Right atrium auricular region (tissue), 2 donors: ENCODE measurements around the gene TENT4A. TPM values are rescaled to one million over a fixed set of nuclear protein-coding genes. Genes with fewer than 3 reads are reported as not detected.

Source experiments
- DNase-seq: peaks from one replicate; pipeline ENCODE4 v3.0.0-alpha.2; 2019; ENCODE audit warnings: low spot score
- H3K27ac ChIP-seq, 2 donors: fragments of 200-600 bp; sonication (generic); 1 replicate in 1 of 2; 2 replicates in 1 of 2; pipeline ENCODE4 v1.5.1; 2016 to 2019
- H3K27me3 ChIP-seq, 2 donors: fragments of 200-600 bp; sonication (generic); one replicate each; pipeline versions ENCODE4 v1.5.1 to v1.6.0; 2017 to 2019
- H3K36me3 ChIP-seq: fragments of 200-600 bp; sonication (generic); one replicate; pipeline ENCODE4 v1.5.1; 2016
- H3K4me1 ChIP-seq, 2 donors: fragments of 200-600 bp; sonication (generic); one replicate each; pipeline versions ENCODE4 v1.5.1 to v1.6.0; 2017 to 2019
- H3K4me3 ChIP-seq, 2 donors: fragments of 200-600 bp; sonication (generic); 1 replicate in 1 of 2; 2 replicates in 1 of 2; pipeline ENCODE4 v1.5.1; 2017 to 2019; ENCODE audit warnings: mild to moderate bottlenecking in 1 of 2, moderate library complexity in 1 of 2
- H3K9me3 ChIP-seq, 2 donors: fragments of 200-600 bp; sonication (generic); one replicate each; pipeline ENCODE4 v1.5.1; 2019
- CTCF ChIP-seq, 2 donors: fragments of 200-600 bp; sonication (generic); IDR thresholded peaks; one replicate each; pipeline ENCODE4 v1.5.1; 2019; ENCODE audit warnings: antibody characterized with exemption in 2 of 2
- total RNA-seq, 2 donors: library from RNA; depleted of rRNA; stranded (reverse); fragments of >200 nt; gene quantifications; one replicate each; pipeline ENCODE4 v1.1.0, GENCODE V29; 2016

TENT4A gene
- total RNA-seq, 2 donors from 2014 or later: 7.3 to 14.9 TPM

GRCh38 chr5:6726006-6726405, 12.8 kb downstream of the TENT4A start:
- no peaks in the 10 kb centered on the region for H3K9me3 ChIP-seq
- H3K4me1 ChIP-seq: peaks cover 0 to 83% of the 10 kb centered on the region in 2 donors
- no peak for TF ChIP-seq CTCF (IDR thresholded peaks at IDR 0.05)
- H3K27me3 ChIP-seq: no peaks in the 10 kb centered on the region
- H3K27ac ChIP-seq: no peak overlapping the region
- no peak for DNase-seq
- no peaks in the 10 kb centered on the region for H3K36me3 ChIP-seq
- no peak overlapping the region for H3K4me3 ChIP-seq

GRCh38 chr5:6727231-6727630, 14.0 kb downstream of the TENT4A start:
- Histone ChIP-seq H3K36me3 (no peaks in the 10 kb centered on the region), H3K4me1 (peaks cover 0 to 83% of the 10 kb centered on the region in 2 donors), H3K4me3 (no peak overlapping the region), H3K9me3 (no peaks in the 10 kb centered on the region), H3K27ac (no peak overlapping the region), H3K27me3 (no peaks in the 10 kb centered on the region)
- TF ChIP-seq CTCF (IDR thresholded peaks at IDR 0.05): no peak
- DNase-seq: no peak

GRCh38 chr5:6728011-6728794, 15.0 kb downstream of the TENT4A start:
- Histone ChIP-seq H3K9me3 (no peaks in the 10 kb centered on the region), H3K4me3 (no peak overlapping the region), H3K36me3 (no peaks in the 10 kb centered on the region), H3K27ac (no peak overlapping the region), H3K27me3 (no peaks in the 10 kb centered on the region), H3K4me1 (peaks cover 0 to 83% of the 10 kb centered on the region in 2 donors)
- TF ChIP-seq CTCF (IDR thresholded peaks at IDR 0.05): no peak
- DNase-seq: no peak

GRCh38 chr5:6728795-6729183, 15.6 kb downstream of the TENT4A start:
- Histone ChIP-seq H3K27ac (no peak overlapping the region), H3K36me3 (no peaks in the 10 kb centered on the region), H3K4me3 (no peak overlapping the region), H3K4me1 (peaks cover 0 to 83% of the 10 kb centered on the region in 2 donors), H3K9me3 (no peaks in the 10 kb centered on the region), H3K27me3 (no peaks in the 10 kb centered on the region)
- no peak for TF ChIP-seq CTCF (IDR thresholded peaks at IDR 0.05)
- DNase-seq: no peak

- DNase-seq: no peak
- H3K9me3 ChIP-seq: no peaks in the 10 kb centered on the region
- TF ChIP-seq CTCF (IDR thresholded peaks at IDR 0.05): no peak
- no peak overlapping the region for H3K4me3 ChIP-seq
- H3K4me1 ChIP-seq: peaks cover 0 to 83% of the 10 kb centered on the region in 2 donors
- no peak overlapping the region for H3K27ac ChIP-seq
- H3K36me3 ChIP-seq: no peaks in the 10 kb centered on the region
- no peaks in the 10 kb centered on the region for H3K27me3 ChIP-seq
Observed at GRCh38 chr5:6729386-6730310, 16.4 kb downstream of the TENT4A start.
